CD4-positive, alpha-beta T cell treated with Interleukin-4 for 4 hours (primary cell): Measurements from ENCODE around the gene LMOD1.
"Not testable (repeated sequence)": the region's sequence is repeated elsewhere in the genome, so short reads cannot be mapped to it uniquely, and the experiment has no call there.

Source experiments
- DNase-seq: peaks from one replicate; pipeline ENCODE4 v3.0.0-alpha.2; 2020

LMOD1 gene

DNA sequence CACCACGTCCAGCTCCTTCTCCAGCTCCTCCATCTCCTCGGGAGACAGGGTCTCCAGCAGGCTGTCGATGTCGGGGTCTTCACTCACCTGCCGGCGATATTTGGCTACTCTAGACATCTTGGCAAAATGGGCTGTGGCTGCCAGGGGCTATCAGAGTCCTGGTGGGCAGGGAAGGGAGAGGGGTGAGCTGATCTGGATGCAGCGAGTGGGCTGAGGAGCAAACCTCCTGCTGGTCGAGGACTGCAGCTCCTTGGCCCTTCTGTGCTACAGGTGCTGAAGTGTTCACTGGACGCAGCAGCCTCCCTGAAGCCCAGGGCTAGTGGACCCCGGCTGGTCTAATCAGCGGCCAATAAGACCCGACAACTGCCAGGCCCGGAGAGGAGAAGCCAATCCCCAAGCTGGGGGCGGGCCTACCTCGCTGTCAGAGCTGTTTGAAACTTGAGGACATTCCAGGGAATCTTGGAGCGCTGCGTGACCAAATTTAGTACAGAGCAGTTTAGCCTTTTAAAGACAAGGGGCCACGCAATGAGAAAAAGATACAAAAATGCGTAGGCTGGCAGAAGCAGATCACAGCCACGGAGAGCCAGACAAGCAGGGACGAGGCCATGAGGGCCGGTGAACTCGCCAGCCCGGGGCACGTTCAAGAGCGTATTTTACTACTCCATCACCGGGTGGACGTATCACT lies at the start of gene LMOD1:
Gene LMOD1 (minus strand): TSS at position 325 of the 685 bp plus-strand sequence. CDS start 208 bp downstream, at position 117.
- DNase-seq, result no peak

DNA sequence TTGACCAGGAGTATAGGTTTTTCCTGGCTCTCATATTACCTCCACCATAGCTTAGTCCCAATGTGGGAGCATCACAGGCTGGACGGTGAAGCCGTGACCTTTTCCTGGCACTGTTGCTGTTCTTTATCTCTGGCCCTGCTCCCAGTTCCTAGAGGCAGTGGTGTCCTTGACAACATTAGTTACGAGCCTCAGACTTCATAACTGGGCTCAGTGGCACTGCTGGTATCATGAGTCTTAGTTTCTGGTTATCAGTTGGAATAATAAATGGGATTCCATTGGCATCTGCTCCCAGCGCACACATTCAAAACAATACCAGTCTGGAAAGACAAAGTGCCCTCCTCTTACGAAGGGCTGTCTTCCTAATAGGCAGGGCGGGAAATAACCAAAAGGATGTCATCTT lies 44.1 kb upstream of the LMOD1 start:
- no peak for DNase-seq

GRCh38 chr1:201989354-201990128 lies 43.2 kb upstream of the LMOD1 start:
- no peak for DNase-seq

- no peak for DNase-seq
These were observed 42.3 kb upstream of the LMOD1 start for GRCh38 chr1:201988601-201989000.

DNA sequence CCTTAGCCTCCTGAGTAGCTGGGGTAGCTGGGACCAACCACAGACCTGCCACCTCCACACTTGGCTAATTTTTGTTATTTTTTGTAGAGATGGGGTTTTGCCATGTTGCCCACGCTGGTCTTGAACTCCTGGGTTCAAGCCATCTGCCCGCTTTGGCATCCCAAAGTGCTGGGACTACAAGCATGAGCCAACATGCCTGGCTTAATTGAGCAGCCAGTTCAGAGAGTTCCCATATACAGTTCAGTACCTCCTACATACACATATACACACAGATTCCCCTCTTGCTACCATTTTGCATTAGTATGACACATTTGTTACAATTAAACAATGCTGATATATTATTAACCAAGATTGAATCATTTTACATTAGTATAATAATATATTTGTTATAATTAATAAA lies 39.0 kb upstream of the LMOD1 start:
- DNase-seq, result no peak

DNA sequence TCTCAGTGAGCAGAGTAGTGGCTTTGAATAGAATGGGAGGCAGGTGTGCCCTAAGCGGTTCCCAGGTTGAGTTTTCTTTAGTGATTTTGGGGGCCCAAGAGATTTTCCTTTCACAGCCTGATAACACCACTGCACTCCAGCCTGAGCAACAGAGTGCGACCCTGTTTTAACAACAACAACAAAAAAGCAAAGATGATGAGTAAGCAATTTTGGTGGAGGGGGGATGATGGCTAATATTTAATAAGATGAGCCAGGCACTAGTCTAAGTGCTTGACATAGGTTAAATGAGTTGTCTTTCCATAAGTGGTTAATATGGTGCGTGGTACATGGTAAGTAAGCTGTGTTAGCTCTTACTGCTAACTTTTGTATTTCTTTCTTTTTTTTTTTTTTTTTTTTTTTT lies 38.1 kb upstream of the LMOD1 start:
- no peak for DNase-seq

DNA sequence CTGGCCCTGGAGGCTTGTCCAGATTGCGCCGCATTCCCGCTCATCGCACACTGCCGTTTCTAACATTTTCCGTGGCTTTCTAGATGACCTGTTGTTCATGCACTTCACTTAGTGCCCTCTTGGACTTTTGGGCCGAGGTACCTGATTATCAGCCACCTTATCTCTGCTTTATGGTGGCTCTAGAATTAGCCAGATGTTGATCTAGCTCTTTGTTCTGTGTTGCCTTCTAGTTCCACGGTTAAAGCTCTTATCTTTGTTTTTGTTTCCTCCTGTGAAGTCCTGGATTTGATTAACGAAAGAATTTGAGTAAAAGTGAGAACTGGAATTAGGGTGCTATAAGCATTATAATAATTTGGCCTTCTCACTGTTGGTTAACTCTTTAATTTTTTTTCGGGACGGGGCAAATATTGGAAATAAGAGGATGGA lies 37.0 kb upstream of the LMOD1 start:
- DNase-seq, result no peak

DNA sequence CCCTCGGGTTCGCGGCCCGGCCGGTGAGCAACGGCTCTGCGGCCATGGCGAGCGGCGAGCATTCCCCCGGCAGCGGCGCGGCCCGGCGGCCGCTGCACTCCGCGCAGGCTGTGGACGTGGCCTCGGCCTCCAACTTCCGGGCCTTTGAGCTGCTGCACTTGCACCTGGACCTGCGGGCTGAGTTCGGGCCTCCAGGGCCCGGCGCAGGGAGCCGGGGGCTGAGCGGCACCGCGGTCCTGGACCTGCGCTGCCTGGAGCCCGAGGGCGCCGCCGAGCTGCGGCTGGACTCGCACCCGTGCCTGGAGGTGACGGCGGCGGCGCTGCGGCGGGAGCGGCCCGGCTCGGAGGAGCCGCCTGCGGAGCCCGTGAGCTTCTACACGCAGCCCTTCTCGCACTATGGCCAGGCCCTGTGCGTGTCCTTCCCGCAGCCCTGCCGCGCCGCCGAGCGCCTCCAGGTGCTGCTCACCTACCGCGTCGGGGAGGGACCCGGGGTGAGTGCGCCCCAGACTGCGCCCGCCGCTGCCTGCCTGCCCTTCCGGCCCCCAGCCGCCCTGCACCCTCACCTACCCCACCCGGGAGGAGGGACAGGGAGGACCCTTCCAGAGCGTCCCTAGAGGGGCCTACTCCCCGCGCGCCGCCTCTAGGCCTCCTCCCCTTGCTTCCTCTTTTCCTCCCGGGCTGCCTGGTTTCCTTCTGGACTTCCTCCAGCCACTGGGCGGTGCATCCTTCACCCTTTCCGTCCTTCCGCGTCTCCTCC lies 36.5 kb upstream of the LMOD1 start, which contains the start of gene RNPEP:
Gene RNPEP (plus strand): TSS at position 26 of the 757 bp plus-strand sequence. CDS start 19 bp downstream, at position 45.
- peak; percentile 42 for DNase-seq

- peak; percentile 60 for DNase-seq
These were observed 35.8 kb upstream of the LMOD1 start for GRCh38 chr1:201982082-201982622.

GRCh38 chr1:201970334-201971159 lies 24.2 kb upstream of the LMOD1 start:
- DNase-seq, result no peak

DNA sequence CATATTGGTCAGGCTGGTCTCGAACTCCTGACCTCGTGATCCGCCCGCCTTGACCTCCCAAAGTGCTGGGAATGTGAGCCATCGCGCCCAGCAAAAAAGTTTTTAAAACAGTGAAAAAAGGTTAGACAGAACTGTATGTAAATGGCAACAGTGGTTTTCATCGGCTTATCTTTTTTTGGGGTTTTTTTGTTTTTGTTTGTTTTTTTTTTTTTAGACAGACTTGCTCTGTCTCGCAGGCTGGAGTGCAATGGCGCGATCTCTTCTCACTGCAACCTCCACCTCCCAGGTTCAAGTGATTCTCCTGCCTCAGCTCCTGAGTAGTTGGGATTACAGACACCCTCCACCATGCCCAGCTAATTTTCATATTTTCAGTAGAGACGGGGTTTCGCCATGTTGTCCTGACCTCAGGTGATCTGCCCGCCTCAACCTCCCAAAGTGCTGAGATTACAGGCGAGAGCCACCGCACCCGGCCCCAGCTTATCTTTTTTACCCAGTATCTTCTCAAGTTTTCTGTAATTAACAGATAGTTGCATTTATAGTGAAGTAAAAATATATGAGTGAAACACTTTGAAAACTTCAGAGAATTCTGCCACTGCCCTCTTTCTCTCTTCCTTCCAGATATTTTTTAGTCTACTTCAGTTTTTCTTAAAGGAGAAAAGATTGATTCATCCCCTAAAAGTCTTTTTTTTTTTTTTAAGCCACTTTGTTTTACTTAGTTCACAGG lies 22.0 kb upstream of the LMOD1 start:
- DNase-seq, result no peak

DNA sequence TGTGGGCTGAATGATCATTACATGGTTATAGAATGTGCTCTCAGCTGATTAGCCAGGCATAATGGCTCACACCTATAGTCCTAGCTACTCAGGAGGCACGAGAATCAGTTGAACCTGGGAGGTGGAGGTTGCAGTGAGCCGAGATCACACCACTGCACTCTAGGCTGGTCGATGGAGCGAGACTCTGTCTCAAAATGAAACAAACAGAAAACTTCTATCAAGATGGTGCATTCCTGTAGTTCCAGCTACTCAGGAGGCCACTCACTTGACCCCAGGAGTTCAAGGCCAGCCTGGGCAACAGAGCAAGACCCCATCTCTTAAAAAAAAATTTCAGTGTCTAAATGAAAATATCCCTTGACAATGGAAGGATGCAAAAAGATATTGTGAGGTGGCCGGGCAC lies 19.8 kb upstream of the LMOD1 start:
- DNase-seq, result no peak

- no peak for DNase-seq
These were observed 17.9 kb upstream of the LMOD1 start for GRCh38 chr1:201964261-201964660.

- not testable (repeated sequence) for DNase-seq
These were observed 16.0 kb upstream of the LMOD1 start for GRCh38 chr1:201962382-201962781.

- no peak for DNase-seq
These were observed 12.0 kb upstream of the LMOD1 start for GRCh38 chr1:201958348-201958747.

DNA sequence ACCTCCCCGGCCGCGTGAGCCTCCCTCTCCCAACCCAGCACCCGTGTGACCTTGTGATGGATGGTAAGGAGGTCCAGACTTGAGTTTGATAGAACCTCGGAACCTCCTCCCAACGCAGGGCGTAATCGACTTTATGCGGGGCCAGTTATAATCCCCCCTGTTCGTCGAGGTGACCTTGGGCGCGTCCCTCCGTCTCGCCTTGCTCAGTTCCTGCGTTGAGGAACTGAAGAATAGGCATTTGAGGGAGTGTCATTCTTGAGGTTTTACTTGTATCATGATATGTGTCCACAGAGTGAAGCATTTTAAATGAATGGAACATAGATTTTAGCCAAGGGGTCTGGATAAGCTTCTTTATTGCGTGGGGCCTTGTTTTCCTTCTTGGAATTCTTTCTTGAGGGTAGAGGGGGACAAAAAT lies 9.4 kb upstream of the LMOD1 start:
- DNase-seq, result no peak

GRCh38 chr1:201955009-201955728 lies 8.8 kb upstream of the LMOD1 start, which contains the start of gene TIMM17A:
Gene TIMM17A, plus strand, starts transcription at chr1:201955503. Its CDS starts 24 bp downstream, at chr1:201955527.
- peak; percentile 91 for DNase-seq

GRCh38 chr1:201954263-201955008 lies 8.1 kb upstream of the LMOD1 start:
- DNase-seq, result no peak

- DNase-seq, result no peak
These were observed 3.1 kb upstream of the LMOD1 start for GRCh38 chr1:201949491-201949890.

GRCh38 chr1:201947697-201948008 lies 1.3 kb upstream of the LMOD1 start:
- no peak for DNase-seq
